GM13976 (cell line): ENCODE measurements around the gene FAM234A.

Experiments
- DNase-seq: peaks from one replicate; pipeline ENCODE4 v3.0.0; 2012; ENCODE audit warnings: low spot score
- in situ Hi-C: fragments of 300-500 bp; cut with MboI; formaldehyde crosslinking; loops from one replicate; pipeline ENCODE4 v1.12.0; 2022; ENCODE audit warnings: low sequenced_read_pairs, mixed read lengths, inconsistent platforms; ENCODE audit not compliant: unreplicated experiment
- TF ChIP-seq, protein P1 (sequence below): IDR thresholded peaks from 2 replicates; pipeline ENCODE4 v1.5.1; 2012; ENCODE audit warnings: borderline replicate concordance, mild to moderate bottlenecking; ENCODE audit not compliant: insufficient read depth; ENCODE audit errors: extremely low read depth, missing control alignments, control extremely low read depth

Gene FAM234A

DNA sequence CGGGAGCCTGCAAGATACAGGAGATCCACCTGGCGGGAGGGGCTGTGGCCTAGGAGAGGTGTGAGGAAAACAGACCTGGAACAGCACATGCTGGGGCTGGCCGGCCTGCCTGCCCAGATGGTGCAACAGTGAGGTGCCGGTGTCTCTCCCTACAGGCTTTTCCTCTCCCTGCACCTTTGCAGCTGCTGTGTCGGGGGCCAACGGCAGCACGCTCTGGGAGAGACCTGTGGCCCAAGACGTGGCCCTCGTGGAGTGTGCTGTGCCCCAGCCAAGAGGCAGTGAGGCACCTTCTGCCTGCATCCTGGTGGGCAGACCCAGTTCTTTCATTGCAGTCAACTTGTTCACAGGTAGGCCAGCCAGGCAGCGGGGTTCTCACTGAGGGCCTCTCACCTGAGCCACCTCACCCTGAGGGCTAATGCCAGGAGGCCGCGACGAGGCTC lies 25.2 kb downstream of the FAM234A start:
- no peak for DNase-seq
- in situ Hi-C loops: no loop called here
- TF ChIP-seq, protein P1, sequence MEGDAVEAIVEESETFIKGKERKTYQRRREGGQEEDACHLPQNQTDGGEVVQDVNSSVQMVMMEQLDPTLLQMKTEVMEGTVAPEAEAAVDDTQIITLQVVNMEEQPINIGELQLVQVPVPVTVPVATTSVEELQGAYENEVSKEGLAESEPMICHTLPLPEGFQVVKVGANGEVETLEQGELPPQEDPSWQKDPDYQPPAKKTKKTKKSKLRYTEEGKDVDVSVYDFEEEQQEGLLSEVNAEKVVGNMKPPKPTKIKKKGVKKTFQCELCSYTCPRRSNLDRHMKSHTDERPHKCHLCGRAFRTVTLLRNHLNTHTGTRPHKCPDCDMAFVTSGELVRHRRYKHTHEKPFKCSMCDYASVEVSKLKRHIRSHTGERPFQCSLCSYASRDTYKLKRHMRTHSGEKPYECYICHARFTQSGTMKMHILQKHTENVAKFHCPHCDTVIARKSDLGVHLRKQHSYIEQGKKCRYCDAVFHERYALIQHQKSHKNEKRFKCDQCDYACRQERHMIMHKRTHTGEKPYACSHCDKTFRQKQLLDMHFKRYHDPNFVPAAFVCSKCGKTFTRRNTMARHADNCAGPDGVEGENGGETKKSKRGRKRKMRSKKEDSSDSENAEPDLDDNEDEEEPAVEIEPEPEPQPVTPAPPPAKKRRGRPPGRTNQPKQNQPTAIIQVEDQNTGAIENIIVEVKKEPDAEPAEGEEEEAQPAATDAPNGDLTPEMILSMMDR: no peak

DNA sequence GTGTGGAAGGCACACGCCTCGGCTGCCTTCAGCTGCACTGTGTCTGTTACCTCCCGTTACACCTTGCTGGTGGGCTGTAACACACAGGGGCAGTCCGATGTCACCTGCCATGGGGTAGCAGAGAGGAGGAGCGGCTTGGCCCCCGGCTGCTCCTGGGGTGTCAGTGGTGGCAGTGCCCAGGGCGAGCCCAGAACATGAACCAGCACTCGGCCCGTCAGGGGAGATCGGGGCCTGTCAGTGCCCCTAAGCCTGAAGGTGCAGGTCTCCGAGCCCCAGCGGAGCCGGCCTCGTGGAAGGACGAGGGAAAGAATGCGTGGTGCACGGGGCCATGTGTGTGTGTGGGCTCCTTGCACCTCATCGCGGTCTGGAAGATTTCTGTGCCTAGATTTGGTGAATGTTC lies 25.7 kb downstream of the FAM234A start:
- TF ChIP-seq, protein P1: no peak
- in situ Hi-C loops: no loop called here
- DNase-seq: no peak

DNA sequence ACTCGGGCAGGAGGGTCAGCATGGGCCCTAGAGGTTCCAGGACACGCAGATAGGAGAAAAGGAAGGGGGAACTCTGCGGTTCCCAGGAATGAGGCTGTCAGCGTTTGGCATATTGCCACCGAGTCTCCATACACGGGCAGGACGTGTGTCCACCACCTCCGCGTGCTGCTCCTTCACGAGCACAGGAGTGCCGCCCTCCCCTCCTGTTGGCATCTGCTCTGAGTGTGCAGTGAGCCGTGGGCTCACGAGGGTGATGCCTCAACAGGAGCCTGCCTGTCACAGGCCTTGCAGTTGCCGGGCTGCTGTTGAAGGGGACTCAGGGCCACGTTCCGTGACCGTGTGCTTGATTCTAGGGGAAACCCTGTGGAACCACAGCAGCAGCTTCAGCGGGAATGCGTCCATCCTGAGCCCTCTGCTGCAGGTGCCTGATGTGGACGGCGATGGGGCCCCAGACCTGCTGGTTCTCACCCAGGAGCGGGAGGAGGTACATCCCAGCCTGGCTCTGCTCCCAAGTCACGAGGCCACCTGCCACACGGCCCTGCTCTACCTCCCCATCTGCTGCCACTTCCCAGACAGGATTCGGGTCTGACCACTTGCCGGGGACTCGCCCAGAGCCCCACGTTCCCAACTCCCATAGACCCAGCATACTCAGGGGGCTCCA lies 26.5 kb downstream of the FAM234A start:
- DNase-seq: no peak
- in situ Hi-C loops: no loop called here
- TF ChIP-seq, protein P1: no peak

DNA sequence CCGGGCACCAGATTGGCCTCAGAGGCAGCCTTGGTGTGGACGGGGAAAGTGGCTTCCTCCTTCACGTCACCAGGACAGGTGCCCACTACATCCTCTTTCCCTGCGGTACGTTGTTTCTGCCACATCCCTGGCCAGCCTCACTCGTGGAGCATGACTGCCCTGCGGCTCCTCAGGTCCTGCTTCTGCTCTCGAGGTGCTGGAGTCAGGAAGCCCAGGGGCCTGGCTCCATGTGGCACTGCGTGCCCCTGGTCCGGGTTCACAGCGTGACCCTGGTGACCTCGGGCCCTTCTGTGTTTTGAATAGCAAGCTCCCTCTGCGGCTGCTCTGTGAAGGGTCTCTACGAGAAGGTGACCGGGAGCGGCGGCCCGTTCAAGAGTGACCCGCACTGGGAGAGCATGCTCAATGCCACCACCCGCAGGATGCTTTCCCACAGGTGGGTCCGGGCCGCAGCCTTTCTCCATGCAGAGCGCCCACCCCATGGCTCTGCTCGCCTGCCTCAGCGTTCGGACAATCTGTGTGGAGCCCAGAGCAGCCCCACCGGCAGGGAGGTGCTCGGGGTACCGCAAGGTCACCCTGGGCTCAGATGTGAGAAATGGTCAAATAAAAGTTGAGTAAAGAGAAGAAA lies 27.6 kb downstream of the FAM234A start:
- in situ Hi-C loops: no loop called here
- DNase-seq: no peak
- TF ChIP-seq, protein P1: no peak

DNA sequence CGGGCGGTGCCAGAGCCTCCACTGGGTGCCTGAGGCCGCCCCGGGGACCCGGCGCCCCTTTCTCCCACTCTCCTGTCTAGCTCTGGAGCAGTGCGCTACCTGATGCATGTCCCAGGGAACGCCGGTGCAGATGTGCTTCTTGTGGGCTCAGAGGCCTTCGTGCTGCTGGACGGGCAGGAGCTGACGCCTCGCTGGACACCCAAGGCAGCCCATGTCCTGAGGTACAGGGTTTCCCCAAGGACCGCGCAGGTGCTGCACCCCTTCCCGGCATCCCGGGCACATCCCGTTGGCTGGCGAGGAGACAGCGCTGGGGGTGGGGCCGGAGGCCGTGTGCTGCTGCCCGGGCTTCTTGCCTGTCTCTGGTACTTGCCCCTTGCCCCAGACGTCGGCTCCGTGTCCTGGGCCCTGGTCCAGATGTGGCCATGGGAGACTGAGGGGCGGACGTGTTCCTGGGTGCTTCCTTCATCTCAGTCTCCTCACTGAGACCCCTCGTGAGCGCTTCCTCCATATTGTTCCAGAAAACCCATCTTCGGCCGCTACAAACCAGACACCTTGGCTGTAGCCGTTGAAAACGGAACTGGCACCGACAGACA lies 28.7 kb downstream of the FAM234A start:
- in situ Hi-C loops: no loop called here
- no peak for DNase-seq
- TF ChIP-seq, protein P1: no peak

DNA sequence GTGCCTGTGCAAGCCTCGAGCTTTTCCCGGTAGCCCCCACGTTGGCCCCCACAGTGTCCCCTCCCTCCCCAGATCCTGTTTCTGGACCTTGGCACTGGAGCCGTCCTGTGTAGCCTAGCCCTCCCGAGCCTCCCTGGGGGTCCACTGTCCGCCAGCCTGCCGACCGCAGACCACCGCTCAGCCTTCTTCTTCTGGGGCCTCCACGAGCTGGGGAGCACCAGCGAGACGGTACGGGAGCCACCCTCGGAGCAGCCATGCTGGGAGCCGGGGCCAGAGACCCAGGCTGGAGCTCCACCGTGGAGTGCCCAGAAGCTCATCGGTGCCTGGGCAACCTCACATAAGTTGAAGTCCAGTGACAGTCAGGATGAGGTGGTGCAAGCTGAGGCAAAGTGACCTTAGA lies 29.3 kb downstream of the FAM234A start:
- TF ChIP-seq, protein P1: no peak
- no peak for DNase-seq
- in situ Hi-C loops: no loop called here
